Tibial nerve (tissue), 3 donors: Measurements from ENCODE around the gene UBE2L3.

Source experiments
- CTCF ChIP-seq, 5 experiments: fragments of 200-600 bp in 3 of 5; fragments of 450-650 bp in 2 of 5; sonication (generic) in 3 of 5; IDR thresholded peaks; one replicate each; pipeline ENCODE4 v1.5.1; 2016 to 2019; ENCODE audit warnings: antibody characterized with exemption in 5 of 5, mild to moderate bottlenecking in 3 of 5, moderate library complexity in 2 of 5
- POLR2A ChIP-seq, 2 donors: fragments of 450-650 bp; IDR thresholded peaks; one replicate each; pipeline ENCODE4 v1.6.1; 2017; ENCODE audit warnings: antibody characterized with exemption in 2 of 2, mild to moderate bottlenecking in 2 of 2, moderate library complexity in 2 of 2

- no peak for TF ChIP-seq CTCF (IDR thresholded peaks at IDR 0.05)
- no peak for TF ChIP-seq POLR2A (IDR thresholded peaks at IDR 0.05)
These were observed 68.4 kb downstream of the UBE2L3 start for GRCh38 chr22:21635771-21636510.
